Loucy (cell line): ENCODE results near the gene KLK15.

Experiments used
- H2AFZ ChIP-seq: fragments of 200-600 bp; sonication (generic); 2 replicates; pipeline ENCODE4 v1.6.0; 2016; ENCODE audit warnings: antibody characterized with exemption, mild to moderate bottlenecking, low read length, moderate library complexity
- H3F3A ChIP-seq: fragments of 200-600 bp; 2 replicates; pipeline ENCODE4 v1.6.0; 2016; ENCODE audit warnings: antibody characterized with exemption, low read depth, mild to moderate bottlenecking
- H3K27me3 ChIP-seq: fragments of 200-600 bp; sonication (generic); 2 replicates; pipeline ENCODE4 v1.6.1; 2014; ENCODE audit warnings: low read length, mild to moderate bottlenecking; ENCODE audit not compliant: insufficient read depth, poor library complexity, severe bottlenecking
- H3K36me3 ChIP-seq: fragments of 200-600 bp; sonication (generic); 2 replicates; pipeline ENCODE4 v1.6.1; 2016; ENCODE audit warnings: low read length; ENCODE audit not compliant: insufficient read depth
- H3K4me1 ChIP-seq: fragments of 200-600 bp; sonication (generic); 2 replicates; pipeline ENCODE4 v1.5.1; 2014; ENCODE audit warnings: low read length, mild to moderate bottlenecking; ENCODE audit not compliant: insufficient read depth, poor library complexity, severe bottlenecking
- H3K4me2 ChIP-seq: fragments of 200-600 bp; sonication (generic); 2 replicates; pipeline ENCODE4 v1.6.0; 2014; ENCODE audit warnings: antibody characterized with exemption, low read length, low read depth, mild to moderate bottlenecking; ENCODE audit not compliant: poor library complexity, severe bottlenecking
- H3K4me3 ChIP-seq: fragments of 200-600 bp; sonication (generic); 2 replicates; pipeline ENCODE4 v1.5.1; 2014; ENCODE audit warnings: low read length, mild to moderate bottlenecking, mixed read lengths; ENCODE audit not compliant: poor library complexity, severe bottlenecking
- H3K79me2 ChIP-seq: fragments of 200-600 bp; sonication (generic); 2 replicates; pipeline ENCODE4 v1.6.1; 2014; ENCODE audit warnings: low read length; ENCODE audit not compliant: insufficient read depth
- H3K9ac ChIP-seq: fragments of 200-600 bp; sonication (generic); 2 replicates; pipeline ENCODE4 v1.6.0; 2014; ENCODE audit warnings: mild to moderate bottlenecking, low read depth, low read length, moderate library complexity; ENCODE audit not compliant: poor library complexity, severe bottlenecking
- H3K9me2 ChIP-seq: fragments of 200-600 bp; sonication (generic); replicated peaks from 2 replicates; pipeline ENCODE4 v1.6.1; 2016; ENCODE audit warnings: low read depth, low read length, mixed read lengths
- H3K9me3 ChIP-seq: fragments of 200-600 bp; sonication (generic); 2 replicates; pipeline ENCODE4 v1.6.1; 2014; ENCODE audit warnings: mild to moderate bottlenecking, antibody characterized with exemption, low read length, low read depth; ENCODE audit not compliant: insufficient read depth
- H4K20me1 ChIP-seq: fragments of 200-600 bp; sonication (generic); 2 replicates; pipeline ENCODE4 v1.6.0; 2014; ENCODE audit warnings: antibody characterized with exemption, low read length, mild to moderate bottlenecking; ENCODE audit not compliant: insufficient read depth, poor library complexity, severe bottlenecking
- CTCF ChIP-seq: fragments of 200-600 bp; sonication (generic); conservative IDR thresholded peaks from 2 replicates; pipeline ENCODE4 v1.5.1; 2014; ENCODE audit warnings: mild to moderate bottlenecking, antibody characterized with exemption, low read length
- EZH2phosphoT487 ChIP-seq: fragments of 200-600 bp; IDR thresholded peaks from 2 replicates; pipeline ENCODE4 v1.6.1; 2018; ENCODE audit warnings: antibody characterized with exemption, mild to moderate bottlenecking, moderate library complexity, borderline replicate concordance

KLK15 gene

GRCh38 chr19:50833117-50833801 lies at the start of gene KLK15:
Gene KLK15, minus strand, starts transcription at chr19:50833574. Its CDS starts 2,082 bp downstream, at chr19:50831492.
- Histone ChIP-seq H2AFZ (no peak within 1 kb of the TSS), H3K36me3 (no peaks in the 10 kb centered on the region), H3K9me3 (no peaks in the 10 kb centered on the region), H3K79me2 (no peaks in the 10 kb centered on the region), H3K27me3 (no peaks in the 10 kb centered on the region), H3F3A (no peaks in the 10 kb centered on the region), H3K9ac (no peak within 1 kb of the TSS), H4K20me1 (no peaks in the 10 kb centered on the region), H3K4me3 (no peak within 1 kb of the TSS), H3K4me1 (no peaks in the 10 kb centered on the region), H3K4me2 (no peak within 1 kb of the TSS), H3K9me2 (no peaks in the 10 kb centered on the region)
- TF ChIP-seq EZH2phosphoT487 (no peak), CTCF (no peak)

- no peaks in the 10 kb centered on the region for H3K27me3 ChIP-seq
- H3K9me2 ChIP-seq, result no peaks in the 10 kb centered on the region
- H3K79me2 ChIP-seq, result no peaks in the 10 kb centered on the region
- no peak overlapping the region for H3K4me3 ChIP-seq
- H4K20me1 ChIP-seq, result no peaks in the 10 kb centered on the region
- no peak overlapping the region for H2AFZ ChIP-seq
- TF ChIP-seq CTCF, result 0 out of 2 replicates have a peak, but pooled peaks have one; percentile 10
- TF ChIP-seq EZH2phosphoT487, result no peak
- H3K36me3 ChIP-seq, result no peaks in the 10 kb centered on the region
- no peaks in the 10 kb centered on the region for H3F3A ChIP-seq
- H3K9me3 ChIP-seq, result no peaks in the 10 kb centered on the region; the same call in 1 of the 2 replicates
- no peak overlapping the region for H3K9ac ChIP-seq
- no peak overlapping the region for H3K4me2 ChIP-seq
- no peaks in the 10 kb centered on the region for H3K4me1 ChIP-seq
Measured at GRCh38 chr19:50882188-50882587, 48.8 kb upstream of the KLK15 start.

GRCh38 chr19:50880241-50880640 lies 46.9 kb upstream of the KLK15 start:
- H4K20me1 ChIP-seq, result no peaks in the 10 kb centered on the region
- H3K4me2 ChIP-seq, result no peak overlapping the region
- H2AFZ ChIP-seq, result no peak overlapping the region
- H3K9me2 ChIP-seq, result no peaks in the 10 kb centered on the region
- no peak overlapping the region for H3K9ac ChIP-seq
- H3K4me1 ChIP-seq, result no peaks in the 10 kb centered on the region
- TF ChIP-seq EZH2phosphoT487 (no peak), CTCF (no peak)
- no peaks in the 10 kb centered on the region for H3K36me3 ChIP-seq
- H3K27me3 ChIP-seq, result no peaks in the 10 kb centered on the region
- H3K9me3 ChIP-seq, result no peaks in the 10 kb centered on the region; the same call in 1 of the 2 replicates
- H3K4me3 ChIP-seq, result no peak overlapping the region
- H3F3A ChIP-seq, result no peaks in the 10 kb centered on the region
- H3K79me2 ChIP-seq, result no peaks in the 10 kb centered on the region
